HG02970 (cell line): ENCODE measurements around the gene RFLNA.

ENCODE experiments used
- ATAC-seq: cut with Tn5 transposase; IDR thresholded peaks from one replicate; pipeline ENCODE4 v1.9.1; 2021; ENCODE audit warnings: mild to moderate bottlenecking, moderate library complexity, moderate number of reproducible peaks; ENCODE audit not compliant: unreplicated experiment, low FRiP score

Gene RFLNA

DNA sequence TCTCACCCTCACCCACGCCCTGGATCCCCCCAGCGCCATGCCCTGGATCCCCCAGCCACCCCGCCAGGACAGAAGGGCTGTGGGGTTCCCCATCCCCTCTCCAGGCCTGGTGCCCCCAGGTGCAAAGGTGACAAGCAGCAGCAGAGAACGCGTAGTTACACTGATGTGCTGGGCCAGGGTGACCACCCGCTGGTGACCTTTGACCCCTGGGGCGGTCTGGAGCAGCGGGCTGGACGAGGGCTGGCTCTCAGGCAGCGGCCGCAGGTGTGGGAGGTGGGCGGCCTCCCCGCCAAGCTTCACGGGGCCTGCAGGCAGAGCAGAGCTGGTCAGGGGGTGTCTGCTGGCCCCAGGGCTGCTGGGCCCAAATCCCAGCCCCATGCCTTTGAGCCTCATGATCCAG lies 40.1 kb downstream of the RFLNA start:
- ATAC-seq = no peak

DNA sequence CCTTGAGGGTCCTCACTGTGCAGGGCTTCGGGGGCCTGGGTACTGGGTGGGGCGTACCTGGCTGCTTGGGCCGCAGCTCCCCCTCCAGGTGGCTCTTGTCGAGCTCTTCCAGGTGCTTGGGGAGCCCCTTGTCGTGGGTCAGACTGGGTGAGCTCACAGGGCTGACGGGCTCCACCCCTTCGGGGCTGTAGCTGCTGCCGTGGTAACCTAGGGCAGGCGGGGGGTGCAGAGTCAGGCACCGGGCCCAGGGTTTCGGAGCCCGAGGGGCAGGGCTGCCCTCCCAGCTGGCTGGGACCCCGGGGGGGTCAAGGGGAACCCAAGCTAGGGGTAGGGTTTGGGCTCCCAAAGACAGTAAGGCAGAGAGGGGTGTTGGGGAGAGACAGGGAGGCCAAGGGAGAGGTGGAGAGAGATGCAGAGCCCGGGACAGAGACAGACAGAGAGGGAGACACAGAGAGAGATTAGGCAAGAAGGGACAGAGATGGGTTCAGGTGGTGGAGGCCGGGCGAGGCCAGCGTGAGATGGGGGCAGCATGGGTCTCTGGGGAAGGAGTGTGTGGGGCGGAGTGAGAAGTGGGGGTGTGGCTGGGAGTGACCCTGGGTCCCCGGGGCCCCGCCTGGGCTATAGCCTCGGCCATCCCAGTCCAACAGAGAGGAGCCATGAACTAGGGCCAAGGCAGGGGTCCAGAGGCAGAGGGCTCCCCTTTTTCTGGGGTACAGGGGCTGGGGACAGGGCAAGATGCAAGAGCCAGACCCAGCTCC lies 40.7 kb downstream of the RFLNA start:
- no peak for ATAC-seq

DNA sequence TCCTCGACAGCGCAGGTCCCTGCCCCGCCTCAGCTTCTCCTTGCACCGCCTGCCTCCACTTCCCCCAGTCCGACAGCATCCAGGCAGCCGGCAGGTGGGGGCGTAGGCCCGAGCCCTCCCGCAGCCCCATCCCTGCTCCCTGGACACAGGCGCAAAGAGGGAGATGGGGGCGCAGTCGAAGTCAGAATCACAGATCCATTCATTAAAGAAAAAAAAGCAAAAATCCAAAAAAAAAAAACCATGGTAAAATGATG lies 41.2 kb downstream of the RFLNA start:
- no peak for ATAC-seq

DNA sequence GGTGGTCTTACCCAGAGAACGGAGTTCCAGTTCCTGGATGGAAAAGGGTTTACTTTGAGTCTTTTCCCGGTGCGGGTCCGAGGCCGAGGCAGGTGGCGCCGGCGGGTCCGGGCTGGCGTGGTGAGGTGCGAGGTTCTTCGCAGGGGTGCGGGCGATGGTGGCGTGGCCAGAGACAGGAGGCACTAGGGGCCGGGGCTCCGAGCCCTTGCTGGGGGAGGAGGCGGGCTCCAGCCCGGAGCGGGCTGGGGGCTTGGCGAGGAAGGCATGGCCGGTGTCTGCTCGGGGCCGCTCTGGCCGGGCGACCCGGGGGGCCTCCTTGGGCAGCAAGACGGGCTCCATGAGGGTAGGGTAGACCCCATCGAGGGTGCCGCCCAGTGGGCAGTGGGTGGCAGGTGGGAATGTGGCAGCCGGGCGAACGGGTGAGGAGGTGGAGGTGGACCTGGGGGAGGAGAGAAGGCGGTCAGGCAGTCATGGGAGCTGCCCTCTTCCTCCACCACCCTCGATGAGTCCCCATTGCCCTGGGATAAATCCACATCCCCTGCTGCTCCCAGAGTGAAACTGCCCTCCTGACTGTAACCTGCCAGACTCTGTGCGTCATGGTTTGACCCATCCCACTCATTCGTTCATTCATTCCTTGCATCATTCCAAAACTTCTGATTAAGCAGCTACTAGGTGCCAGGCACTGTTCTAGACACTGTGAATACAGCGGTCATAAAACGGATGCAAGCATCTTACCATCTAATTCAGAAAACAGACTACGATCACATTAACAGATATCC lies 42.0 kb downstream of the RFLNA start:
- no peak for ATAC-seq

DNA sequence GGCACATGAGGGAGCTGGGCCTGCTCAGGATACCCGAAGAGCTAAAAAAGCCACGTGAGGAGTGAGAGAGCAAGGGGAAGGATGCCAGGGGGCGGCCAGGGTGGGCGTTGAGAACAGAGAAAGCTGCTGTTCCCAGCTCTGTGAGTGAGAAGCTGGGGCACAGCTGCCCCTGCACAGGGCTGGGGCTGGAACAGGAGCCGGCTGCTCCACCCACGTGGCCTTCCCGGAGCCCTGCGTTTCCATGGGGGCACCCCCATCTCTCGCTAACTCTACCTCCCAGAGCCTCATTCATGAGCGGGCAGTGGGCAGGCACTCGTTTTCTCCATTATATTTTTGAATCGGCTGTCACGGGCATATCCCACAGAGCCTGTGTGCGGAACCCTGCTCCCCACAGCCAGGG lies 42.7 kb downstream of the RFLNA start:
- no peak for ATAC-seq

DNA sequence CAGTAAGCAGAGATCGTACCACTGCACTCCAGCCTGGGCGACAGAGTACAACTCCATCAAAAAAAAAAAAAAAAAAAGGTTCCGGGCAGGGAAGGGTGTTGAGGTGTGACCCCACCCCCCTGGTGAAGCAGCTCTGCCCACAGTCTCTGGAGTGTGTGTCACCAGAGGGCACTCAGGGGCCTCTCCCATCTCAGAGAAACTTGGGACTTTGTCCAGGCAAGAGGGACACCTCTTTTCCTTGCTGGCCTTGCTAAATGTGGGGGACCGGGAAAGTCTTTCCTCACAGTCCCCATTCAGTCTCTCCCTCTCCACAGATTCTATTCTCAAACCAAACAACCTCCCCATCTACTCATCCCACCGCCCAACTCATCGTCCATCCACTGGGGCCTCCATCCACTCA lies 43.6 kb downstream of the RFLNA start:
- ATAC-seq = no peak

DNA sequence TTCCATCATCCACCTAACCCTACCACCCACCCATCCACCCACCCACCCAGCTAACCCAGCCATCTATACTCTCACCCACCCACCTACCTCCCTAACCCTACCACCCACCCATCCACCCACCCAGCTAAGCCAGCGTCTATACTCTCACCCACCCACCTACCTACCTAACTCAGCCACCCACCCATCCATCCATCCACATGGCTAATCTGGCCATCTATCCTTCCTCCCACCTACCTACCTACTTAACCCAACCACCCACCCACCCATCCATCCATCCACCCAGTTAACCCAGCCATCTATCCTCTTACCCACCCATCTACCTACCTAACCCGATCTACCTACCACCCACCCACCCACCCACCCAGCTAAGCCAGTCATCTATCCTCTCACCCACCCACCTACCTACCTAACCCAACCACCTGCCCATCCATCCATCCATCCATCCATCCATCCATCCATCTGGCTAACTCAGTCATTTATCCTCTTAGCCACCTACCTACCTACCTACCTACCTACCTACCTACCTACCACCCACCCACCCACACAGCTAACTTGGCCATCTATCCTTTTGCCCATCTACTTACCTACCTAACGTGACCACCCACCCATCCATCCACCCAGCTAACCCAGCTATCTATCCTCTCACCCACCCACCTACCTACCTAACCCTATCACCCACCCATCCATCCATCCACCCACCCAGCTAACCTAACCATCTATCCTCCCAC lies 44.1 kb downstream of the RFLNA start:
- no peak for ATAC-seq

DNA sequence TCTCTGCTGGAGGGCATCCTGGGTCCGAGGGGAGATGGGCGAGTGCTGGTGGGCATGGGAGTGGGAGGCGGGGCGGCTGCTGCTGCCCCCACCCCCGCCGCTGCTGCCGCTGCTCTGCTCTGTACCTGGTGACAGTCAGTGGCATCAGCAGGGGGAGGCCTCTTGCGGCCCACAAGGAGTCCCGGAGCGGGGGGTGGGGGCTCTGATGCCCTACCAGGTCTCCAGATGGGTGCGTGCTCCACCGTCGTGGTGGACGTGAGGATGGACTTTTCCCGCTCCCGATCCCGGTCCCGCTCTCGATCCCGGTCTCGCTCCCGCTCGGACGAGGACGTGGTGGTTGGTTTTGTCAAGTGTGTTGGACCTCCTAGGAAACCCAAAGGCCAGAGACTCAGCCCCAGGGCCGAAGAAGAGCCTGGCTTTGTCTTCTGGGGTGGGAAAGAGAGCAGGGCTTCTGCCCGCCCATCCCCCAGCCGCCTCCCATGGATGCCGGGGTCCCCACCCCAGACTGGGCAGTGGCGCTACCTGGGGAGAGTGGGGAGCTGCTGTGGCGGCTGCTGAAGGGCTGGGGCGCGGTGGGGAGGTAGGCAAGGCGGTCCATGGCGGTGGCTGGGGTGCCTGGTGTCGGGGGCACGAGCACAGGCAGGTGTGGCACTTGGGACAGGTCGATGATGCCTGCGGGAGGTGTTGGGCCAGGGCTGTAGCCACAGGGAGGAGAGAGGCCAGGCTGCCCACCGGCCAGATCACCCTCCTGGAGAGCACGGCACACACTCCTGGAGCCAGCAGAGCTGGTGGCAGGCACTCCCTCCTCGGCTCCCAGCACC lies 45.4 kb downstream of the RFLNA start:
- ATAC-seq = no peak

DNA sequence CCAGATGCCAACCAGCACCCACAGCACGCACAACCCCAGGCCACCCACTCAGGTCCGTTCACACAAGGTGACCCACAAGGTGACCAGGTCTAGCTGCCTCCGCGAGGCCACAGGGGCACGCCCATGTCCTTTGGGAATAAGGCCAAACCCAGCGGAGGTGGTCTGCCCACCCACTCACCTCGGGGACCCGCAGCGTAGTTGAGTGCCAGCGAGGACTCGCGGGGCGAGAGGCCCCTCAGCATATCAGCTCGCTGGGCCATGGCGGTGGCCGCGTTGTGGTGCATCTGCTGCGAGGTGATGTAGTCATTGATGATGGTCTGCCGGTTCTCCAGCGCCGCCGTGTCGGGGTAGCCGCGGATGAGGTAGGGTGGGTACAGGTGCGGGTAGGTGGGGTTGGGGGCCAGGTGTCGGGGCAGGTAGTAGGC lies 46.8 kb downstream of the RFLNA start:
- ATAC-seq = no peak

DNA sequence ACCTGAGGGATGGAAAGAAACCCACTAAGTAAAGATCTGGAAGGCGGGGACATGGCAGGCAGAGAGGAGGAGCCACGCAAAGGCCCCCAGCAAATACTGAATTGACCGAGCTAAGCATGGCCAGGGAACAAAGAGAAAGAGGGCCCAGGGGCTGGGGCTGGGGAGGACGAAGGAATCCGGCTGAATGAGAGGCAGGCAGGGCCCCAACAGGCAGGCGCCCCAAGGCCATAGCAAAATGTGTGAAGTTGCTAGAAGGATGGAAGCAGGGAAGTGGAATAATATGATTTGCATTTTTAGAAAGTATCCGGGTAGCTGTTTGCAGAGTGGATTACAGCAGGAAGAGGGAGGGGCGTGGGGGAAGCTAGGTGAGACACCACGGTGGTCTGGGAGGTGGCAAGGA lies 49.1 kb downstream of the RFLNA start:
- no peak for ATAC-seq

DNA sequence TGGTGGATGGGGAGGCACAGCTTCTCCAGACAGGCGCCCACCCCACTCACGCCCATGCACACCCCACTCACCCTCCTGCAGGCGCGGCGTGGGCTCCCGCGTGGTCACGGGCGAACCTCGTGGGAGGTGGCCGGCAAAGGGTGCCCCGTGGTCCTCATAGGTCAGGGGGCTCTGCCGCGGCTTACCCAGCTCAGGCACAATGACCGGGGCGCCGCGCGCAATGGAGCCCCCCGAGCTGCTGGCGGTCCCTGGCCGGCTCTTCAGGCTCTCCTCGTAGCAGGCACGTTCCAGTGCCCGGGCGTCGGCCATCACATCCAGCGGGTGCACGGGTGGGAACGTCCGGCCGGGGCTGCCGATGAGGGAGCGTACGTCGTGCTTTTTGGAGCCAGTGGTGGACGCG lies 49.6 kb downstream of the RFLNA start:
- ATAC-seq = no peak

DNA sequence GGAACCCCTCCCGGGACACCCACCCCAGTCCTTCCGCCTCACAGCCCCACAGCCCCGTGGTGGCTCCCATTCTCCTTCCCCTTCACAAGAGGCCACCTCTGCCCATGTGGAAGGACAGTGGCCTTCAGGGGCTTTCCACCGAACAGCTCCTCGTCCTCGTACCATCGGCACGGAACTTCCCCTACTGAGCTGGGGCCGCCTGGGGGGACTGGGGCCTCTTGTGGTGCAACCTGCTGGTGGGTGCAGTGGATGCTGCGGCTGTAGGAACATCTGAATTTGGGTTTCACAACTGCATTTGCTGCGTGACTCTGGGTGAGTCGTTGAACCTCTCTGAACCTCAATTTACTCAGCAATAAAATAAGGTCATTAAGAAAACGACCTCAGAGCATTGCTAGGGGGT lies 50.9 kb downstream of the RFLNA start:
- no peak for ATAC-seq

DNA sequence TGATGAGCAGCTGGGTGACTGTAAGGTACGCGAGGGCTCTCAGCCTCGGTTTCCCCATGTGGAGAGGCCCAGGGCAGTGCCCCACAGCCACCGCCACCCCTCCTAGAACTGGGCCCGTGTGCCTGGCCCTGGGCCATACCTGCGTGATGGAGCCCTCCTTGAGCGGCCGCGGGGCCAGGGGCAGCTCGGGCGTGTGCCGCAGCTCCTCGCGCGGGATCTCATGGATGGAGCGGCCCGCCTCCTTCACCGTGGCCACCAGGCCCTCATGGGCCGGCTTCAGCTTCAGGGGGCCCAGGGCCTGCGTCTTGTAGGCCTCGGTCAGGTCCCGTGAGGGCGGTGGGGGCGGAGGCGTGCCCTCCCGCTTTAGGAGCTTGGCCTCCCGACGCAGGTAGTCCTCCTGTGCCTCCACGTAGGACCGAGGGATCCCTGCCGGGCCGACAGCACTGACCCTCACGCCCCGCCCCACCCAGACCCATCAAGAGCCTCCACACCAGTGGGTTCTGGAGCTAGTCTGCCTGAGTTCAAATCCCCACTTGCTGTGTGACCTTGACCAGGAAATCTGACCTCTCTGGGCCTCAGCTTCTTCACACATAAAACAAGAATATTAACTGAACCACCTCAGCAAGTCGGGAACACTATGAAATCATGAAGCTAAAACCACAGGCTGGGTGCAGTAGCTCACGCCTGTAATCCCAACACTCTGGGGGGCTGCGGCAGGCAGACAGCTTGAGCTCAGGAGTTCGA lies 51.7 kb downstream of the RFLNA start:
- no peak for ATAC-seq

DNA sequence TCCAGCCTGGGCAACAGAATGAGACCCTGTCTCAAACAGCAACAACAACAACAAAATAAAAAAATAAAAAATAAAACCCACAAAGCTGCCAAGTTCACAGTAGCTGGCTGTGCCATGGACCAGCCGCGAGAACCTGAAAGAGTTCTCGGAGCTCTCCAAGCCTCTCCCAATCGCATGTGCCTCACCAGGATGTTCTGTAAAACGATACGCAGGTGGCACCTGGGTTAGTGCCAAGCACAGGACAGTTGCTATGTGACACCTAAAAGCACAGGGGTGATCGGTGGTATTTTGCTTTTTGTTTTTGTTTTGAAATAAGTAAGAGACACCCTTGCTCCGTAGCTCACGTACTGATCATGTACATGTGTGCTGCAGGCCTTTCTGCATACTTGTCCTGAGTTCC lies 52.4 kb downstream of the RFLNA start:
- ATAC-seq = no peak

DNA sequence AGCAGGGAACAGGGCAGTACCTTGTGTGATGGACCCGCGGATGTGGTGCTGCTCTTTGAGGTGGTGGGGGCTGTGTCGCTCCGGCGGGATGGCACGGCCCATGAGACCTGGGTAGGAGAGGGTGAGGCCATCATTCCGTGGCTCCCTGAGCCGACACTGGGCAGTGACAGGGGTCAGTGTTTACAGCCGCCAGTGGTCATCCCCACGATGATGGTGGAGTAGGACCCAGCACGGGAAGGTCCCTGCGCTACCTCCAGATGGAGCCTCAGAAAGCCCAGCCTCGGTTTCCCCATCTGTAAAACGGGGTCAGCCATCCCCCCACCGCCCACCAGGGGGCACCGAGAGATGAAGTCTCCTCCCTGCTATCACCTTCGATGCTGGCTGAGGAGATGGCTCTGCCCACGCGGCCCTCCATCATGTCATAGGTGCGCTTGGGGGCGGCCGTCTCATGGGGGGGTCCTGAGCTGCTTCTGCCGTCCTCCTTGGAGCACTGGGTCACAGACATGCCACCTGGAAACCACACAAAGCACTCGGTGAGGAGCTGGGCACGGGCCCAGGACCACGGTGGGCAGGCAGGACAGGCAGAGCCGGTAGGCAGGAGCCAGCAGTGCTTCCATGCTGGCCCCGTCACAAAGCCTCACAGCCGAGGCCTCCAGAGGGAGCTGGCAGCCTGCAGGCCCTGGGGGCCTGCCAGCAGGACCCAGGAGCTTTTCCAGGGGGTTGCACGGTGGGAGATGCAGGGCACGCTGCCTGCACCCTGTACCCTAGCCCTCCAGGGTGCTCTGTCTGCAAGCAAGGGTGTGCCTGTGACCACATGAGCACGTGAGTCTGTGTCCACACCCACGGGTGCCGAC lies 53.1 kb downstream of the RFLNA start:
- no peak for ATAC-seq

DNA sequence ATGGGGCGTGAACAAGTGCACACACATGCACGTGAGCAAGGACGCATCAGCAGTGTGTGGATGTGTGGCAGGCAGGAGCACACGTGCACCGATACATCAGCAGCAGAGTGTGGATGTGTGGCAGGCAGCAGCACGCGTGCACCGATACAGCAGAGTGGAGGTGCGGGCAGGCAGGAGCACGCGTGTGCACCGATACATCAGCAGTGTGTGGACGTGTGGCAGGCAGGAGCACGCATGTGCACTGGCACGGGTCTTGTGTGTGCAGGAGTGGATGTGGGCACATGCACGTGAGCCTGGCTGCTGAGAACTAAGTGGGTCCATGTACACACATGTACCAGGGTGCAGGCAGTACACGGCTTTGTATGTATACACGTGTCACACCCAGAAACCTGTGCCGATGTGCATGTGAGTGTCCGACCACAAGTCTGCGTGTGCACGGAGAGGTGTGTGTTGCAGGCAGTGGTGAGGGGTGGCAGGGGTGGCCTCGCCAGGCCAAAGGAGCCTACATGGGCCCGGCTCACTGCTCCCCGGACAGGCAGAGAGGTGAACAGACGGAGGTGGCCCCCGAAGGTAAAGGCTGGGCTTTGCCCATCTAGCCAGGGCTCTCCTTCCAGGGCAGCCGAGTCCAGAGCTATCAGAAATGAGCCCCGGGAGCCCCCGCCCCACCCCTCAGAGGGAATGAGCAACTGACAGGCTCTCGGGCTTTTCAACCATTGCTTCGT lies 53.9 kb downstream of the RFLNA start:
- ATAC-seq = no peak

DNA sequence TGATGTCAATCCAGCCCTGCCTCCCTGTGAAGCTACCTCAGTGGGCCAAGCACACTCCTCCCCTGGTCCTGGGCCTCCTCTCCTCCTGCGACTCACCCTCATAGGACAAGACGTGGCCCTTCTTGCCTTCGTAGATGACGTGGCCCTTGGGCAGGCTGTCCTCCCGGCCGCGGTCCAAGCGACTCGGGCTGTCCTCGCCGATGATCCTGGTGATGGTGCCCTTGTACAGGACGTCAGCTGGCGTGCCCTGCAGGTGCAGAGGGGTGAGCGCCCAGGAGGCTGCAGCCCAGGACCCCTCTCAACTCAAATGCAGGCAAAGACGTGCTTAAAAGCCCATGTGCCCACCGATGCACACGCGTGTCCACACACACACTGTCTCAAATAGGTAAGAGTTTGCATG lies 55.6 kb downstream of the RFLNA start:
- no peak for ATAC-seq

DNA sequence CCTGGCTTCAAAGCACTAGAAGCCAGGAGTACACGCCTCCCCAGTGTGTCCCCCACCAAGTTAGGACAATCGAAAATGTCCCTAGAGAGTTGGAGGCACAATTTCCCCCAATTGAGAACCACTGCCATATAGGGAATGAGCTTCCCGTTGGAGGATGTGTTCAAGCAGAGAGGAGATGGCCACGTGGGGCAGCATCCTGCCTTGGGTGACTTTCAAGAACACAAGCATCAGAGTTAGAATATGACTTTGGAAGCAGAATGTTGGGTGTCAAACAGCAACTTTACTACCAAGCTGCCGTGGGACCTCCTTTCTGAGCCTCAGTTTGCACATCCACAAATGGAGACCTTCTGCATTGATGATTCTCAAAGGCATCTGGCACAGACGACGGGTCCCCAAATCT lies 56.5 kb downstream of the RFLNA start:
- ATAC-seq = no peak

DNA sequence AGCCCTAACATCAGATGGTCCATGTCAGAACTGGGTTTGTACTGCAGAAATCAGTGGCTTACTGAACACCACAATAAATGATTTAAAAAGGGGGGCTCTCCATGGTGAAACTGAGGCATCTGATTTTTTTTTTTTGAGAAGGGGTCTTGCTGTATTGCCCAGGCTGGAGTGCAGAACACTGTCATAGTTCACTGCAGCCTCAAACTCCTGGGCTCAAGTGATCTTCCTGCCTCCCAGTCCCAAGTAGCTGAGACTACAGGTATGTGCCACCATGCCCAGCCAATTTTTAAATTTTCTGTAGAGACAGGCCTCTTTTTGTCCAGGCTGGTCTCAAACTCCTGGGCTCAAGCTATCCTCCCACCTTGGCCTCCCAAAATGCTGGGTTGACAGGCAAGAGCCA lies 57.4 kb downstream of the RFLNA start:
- ATAC-seq = no peak
